HG03064 (cell line): ENCODE data around the gene OR52I2.

ENCODE experiments used
- ATAC-seq: cut with Tn5 transposase; IDR thresholded peaks from one replicate; pipeline ENCODE4 v1.9.1; 2021; ENCODE audit warnings: low read depth; ENCODE audit not compliant: unreplicated experiment

OR52I2 gene

DNA sequence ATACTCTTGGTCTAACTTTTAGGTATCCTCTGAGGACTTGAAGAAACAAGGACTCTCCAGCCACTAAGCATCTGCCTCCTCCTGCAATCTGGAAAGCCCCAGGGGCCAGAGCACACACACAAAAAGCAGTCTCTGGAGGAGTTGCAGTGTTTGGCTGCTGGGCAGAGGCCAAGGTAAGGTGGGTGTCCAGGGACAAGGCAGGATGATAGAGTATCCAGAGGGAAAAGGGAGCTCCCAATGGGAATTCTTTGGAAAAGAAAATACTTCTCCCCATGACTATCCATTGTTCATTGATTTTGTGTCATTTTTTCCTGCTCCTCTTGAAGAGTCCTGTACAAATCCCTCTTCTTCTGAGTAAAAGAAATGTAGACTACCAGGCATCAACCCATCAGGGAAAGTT lies at the start of gene OR52I2:
Gene OR52I2, plus strand, starts transcription at position 301 of the 400 bp plus-strand sequence.
- ATAC-seq = no peak

- peak; percentile 59 for ATAC-seq
These were observed 41.8 kb upstream of the OR52I2 start for GRCh38 chr11:4539603-4540219.

DNA sequence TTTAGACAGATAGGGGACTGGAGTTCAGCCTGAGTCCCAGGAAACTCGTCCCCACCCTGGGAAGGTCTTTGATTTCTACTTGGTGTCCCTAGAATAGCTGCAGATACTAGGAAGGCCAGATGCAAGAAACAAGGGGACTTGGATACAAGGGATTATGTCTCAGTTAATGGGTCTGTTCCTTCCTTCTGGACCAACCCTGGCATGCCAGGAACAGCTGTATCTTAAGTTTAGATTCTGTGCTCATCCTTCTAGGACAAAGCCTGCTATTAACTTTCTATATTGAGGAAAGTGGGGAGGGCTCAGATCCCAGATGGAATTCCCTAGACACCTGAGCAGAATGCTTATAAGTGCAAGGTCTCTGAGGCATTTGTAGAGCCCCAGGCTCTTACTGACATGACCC lies 40.5 kb upstream of the OR52I2 start:
- ATAC-seq = no peak

DNA sequence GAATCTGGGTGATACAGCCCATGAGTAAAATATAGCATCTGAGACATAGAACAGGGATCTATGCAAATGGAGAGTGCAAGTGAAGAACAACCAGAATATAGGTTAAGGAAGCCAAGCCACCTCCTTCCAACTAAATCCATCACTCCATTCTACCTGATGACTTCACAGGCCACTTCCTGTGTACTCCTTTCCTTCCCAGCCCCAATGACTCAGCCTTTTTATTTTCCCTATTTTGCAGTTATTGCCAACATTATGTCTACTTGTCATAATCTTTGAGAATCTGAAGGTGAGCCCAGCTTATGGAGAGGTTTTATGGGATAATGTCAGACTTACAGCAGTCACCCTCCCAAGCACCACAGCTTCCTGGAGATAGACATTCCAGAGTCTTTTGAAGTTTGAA lies 38.0 kb upstream of the OR52I2 start:
- ATAC-seq = no peak

DNA sequence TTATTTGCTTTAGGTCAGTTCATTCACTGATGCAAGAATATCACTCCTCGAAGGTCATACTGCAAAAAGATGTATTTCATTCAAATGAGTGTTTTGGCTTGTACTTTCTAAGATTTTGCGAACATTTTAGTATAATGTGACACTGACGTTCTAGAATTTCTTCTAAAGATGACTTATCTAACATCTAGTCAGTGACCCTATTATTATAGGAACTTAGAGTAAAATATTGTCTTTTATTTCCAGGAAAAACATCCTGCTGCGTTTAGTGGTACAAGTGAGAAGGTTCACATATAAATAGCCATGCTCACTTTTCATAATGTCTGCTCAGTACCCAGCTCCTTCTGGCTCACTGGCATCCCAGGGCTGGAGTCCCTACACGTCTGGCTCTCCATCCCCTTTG lies 36.7 kb upstream of the OR52I2 start, which contains the start of gene OR52M1:
Gene OR52M1, plus strand, starts transcription at position 301 of the 400 bp plus-strand sequence. Its CDS starts 0 bp downstream, at position 301.
- no peak for ATAC-seq

DNA sequence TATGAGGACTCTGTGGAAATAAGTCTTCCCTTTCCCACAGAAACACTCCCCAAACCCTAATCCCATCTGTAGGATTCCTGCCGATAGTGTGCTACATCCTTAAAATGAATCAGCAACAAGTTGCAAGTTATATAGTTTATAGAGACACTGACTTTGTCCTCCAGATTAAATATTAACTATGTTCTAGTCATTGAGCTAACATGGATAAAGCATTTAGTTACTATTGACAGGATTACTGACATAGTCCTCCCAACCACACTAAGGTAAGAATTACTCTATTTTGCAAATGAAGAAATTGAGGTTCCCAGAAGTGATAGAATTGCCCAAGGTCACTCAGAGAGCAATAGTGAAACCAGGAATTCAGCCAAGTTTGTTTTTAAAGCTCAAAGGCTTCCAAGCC lies 34.7 kb upstream of the OR52I2 start:
- ATAC-seq = no peak

- ATAC-seq = no peak
These were observed 34.1 kb upstream of the OR52I2 start for GRCh38 chr11:4547416-4547815.

GRCh38 chr11:4551346-4551979 lies 30.1 kb upstream of the OR52I2 start:
- no peak for ATAC-seq

- no peak for ATAC-seq
These were observed 21.8 kb upstream of the OR52I2 start for GRCh38 chr11:4559527-4560440.

DNA sequence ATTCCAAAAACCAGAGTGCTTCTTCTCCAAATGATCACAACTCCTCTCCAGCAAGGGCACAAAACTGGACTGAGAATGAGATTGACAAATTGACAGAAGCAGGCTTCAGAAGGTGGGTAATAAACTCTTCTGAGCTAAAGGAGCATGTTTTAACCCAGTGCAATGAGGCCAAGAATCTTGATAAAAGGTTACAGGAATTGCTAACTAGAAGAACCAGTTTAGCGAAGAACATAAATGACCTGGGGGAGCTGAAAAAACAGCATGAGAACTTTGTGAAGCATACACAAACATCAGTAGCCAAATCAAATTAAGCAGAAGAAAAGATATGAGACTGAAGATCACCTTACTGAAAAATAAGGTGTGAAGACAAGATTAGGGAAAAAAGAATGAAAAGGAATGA lies 21.1 kb upstream of the OR52I2 start:
- ATAC-seq = no peak

GRCh38 chr11:4565371-4565770 lies 16.2 kb upstream of the OR52I2 start:
- ATAC-seq = no peak

DNA sequence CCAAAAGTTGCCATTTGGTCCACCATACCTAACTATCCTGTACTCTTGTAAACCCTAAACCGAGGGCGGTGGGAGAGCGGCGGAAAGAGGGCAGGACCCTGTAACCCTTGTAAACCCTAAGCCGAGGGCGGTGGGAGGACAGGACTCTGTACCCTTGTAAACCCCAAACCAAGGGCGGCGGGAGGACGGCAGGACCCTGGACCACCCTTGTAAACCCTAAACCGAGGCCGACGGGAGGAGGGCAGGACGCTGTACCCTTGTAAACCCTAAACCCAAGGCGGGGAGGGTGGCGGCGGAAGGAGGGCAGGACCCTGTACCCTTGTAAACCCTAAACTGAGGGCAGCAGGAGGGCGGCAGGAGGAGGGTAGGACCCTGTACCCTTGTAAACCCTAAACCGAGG lies 12.5 kb upstream of the OR52I2 start:
- ATAC-seq = no peak

GRCh38 chr11:4576880-4577279 lies 4.7 kb upstream of the OR52I2 start:
- ATAC-seq = no peak

- ATAC-seq = no peak
These were observed 3.8 kb upstream of the OR52I2 start for GRCh38 chr11:4577761-4578160.

DNA sequence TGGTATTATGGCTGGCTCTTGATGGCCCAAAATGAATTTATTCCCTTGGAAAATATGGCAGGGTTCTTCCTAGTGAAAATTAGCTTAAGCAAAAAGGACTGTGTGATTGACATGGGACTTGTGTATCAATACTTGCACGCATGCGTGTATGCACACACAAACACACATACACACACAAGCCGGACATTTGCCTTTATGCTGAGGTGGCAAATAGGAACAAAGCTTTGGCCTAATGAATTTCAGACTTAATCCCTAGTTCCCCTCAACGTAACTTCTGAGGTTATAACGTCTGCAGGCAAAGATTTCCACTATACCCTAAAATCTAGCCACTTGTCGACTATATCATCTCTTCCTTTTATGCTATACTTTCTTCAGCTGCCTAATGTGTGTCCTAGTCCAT lies 2.9 kb upstream of the OR52I2 start:
- ATAC-seq = no peak

- no peak for ATAC-seq
These were observed 1.4 kb upstream of the OR52I2 start for GRCh38 chr11:4580124-4580523.

GRCh38 chr11:4589017-4589416 lies 7.5 kb downstream of the OR52I2 start:
- ATAC-seq = no peak

DNA sequence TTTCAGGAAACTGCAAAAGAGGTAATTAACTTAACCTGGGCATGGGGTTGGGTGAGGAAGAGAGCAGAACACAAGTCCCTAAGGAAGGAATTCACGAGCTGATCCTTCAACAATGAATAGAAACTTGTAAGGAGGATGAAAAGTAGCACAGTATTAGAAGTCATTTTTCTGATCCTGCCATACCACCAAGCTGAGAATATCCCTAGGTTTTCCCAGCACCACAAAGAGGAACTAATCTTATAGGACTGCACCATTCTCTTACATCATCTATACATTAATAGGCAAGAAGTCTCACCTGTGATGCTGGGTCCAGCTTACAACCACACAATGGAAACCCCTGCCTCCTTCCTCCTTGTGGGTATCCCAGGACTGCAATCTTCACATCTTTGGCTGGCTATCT lies 12.2 kb downstream of the OR52I2 start, which contains the start of gene OR52I1:
Gene OR52I1, plus strand, starts transcription at position 301 of the 400 bp plus-strand sequence. Its CDS starts 0 bp downstream, at position 301.
- no peak for ATAC-seq

- no peak for ATAC-seq
These were observed 23.5 kb downstream of the OR52I2 start for GRCh38 chr11:4605057-4605456.

DNA sequence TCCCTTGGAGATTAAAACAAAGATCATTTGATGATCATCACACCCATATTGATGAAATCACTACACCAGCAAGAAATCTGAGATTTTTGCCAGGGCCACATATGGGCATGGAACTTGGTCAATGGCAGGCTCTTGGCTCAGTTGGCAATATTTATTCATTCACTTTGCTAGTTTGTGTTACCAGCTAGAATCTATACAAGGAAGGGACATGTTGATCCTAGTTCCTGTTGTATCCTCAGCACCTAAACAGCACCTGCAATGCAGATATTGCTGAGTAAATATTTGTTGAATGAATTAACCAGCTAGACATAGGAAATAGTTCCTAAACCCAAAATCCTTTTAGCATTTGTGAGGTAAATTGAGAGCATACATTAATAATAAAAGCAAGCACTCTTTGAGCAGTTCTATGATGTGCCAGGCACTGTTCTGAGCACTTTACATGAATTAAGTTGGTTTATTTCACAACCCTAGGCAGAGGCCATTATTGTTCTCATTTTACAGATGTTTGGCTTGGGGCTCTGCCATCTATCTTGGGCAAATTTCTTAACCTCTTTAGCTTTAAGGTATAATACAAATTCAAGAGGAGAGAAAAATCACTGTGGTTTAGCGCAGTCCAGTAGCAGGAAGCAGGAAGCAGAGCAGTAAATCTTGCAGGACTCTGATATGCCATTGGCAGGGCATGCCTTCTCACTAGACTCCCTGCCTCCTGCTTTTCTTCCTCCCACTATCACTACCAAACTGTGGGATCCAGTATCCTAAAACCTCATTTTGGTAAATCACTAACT lies 24.9 kb downstream of the OR52I2 start:
- ATAC-seq = no peak
